WTC11 (cell line): ENCODE measurements around the gene GH2. TPM values are rescaled to one million over a fixed set of nuclear protein-coding genes. Genes with fewer than 3 reads are reported as not detected.
A peak's percentile ranks its signal among the peaks of the same experiment; 100 is the strongest.

Experiments used
- ATAC-seq: fragments of 200-7000 bp; cut with Tn5 transposase; 2 replicates; pipeline ENCODE4 v1.10.0; 2021; ENCODE audit warnings: mild to moderate bottlenecking, moderate library complexity
- Bru-seq: library from RNA; stranded (reverse); fragments of 400-500 nt; gene quantifications from one replicate; lab custom pipeline; 2021; lab: Mats Ljungman, UMichigan
- CTCF ChIA-PET: fragments of 300-600 bp; sonication (Branson Sonifier 250); formaldehyde crosslinking; loops from one replicate; lab custom pipeline; 2021; ENCODE audit warnings: antibody characterized with exemption; lab: Charles Lee
- POLR2A ChIA-PET: fragments of 350-600 bp; sonication (Branson Sonifier 250); formaldehyde crosslinking; loops from one replicate; lab custom pipeline; 2021; ENCODE audit warnings: antibody characterized with exemption; lab: Charles Lee
- DNase-seq: peaks from one replicate; pipeline ENCODE4 v3.0.0; 2021; ENCODE audit warnings: low spot score
- H3K27ac Mint-ChIP-seq: 2 replicates; pipeline ENCODE4 v1.8.0; 2021; ENCODE audit warnings: mixed read lengths
- H3K27me3 Mint-ChIP-seq: 2 replicates; pipeline ENCODE4 v1.8.0; 2021; ENCODE audit warnings: low read depth, mild to moderate bottlenecking, moderate library complexity, mixed read lengths
- H3K36me3 Mint-ChIP-seq: 2 replicates; pipeline ENCODE4 v1.8.0; 2021; ENCODE audit warnings: mixed read lengths
- H3K4me1 Mint-ChIP-seq: 2 replicates; pipeline ENCODE4 v1.8.0; 2022; ENCODE audit warnings: mixed read lengths
- H3K4me3 Mint-ChIP-seq: 2 replicates; pipeline ENCODE4 v1.8.0; 2021; ENCODE audit warnings: mild to moderate bottlenecking, moderate library complexity, mixed read lengths
- H3K9me3 Mint-ChIP-seq: 2 replicates; pipeline ENCODE4 v1.8.0; 2021; ENCODE audit warnings: mixed read lengths
- ARID4B ChIP-seq: sonication (generic); formaldehyde crosslinking; IDR thresholded peaks from 2 replicates; pipeline ENCODE4 v1.8.0; 2023; ENCODE audit warnings: missing genetic modification reagents, mild to moderate bottlenecking, borderline replicate concordance
- ATF1 ChIP-seq: sonication (generic); formaldehyde crosslinking; IDR thresholded peaks from 2 replicates; pipeline ENCODE4 v1.8.1; 2023; ENCODE audit warnings: mild to moderate bottlenecking, moderate library complexity, missing genetic modification reagents
- ATF2 ChIP-seq: sonication (generic); formaldehyde crosslinking; IDR thresholded peaks from 2 replicates; pipeline ENCODE4 v1.8.1; 2022; ENCODE audit warnings: low read depth, missing genetic modification reagents, borderline replicate concordance
- CREB1 ChIP-seq: sonication (generic); formaldehyde crosslinking; IDR thresholded peaks from 2 replicates; pipeline ENCODE4 v1.8.0; 2023; ENCODE audit warnings: mild to moderate bottlenecking, missing genetic modification reagents
- CTCF ChIP-seq: fragments of 200-600 bp; IDR thresholded peaks from 2 replicates; pipeline ENCODE4 v1.8.0; 2022; ENCODE audit warnings: antibody characterized with exemption
- ETV6 ChIP-seq: sonication (generic); formaldehyde crosslinking; IDR thresholded peaks from 2 replicates; pipeline ENCODE4 v1.8.1; 2022; ENCODE audit warnings: mild to moderate bottlenecking, missing genetic modification reagents
- NFATC4 ChIP-seq: fragments of 250-450 bp; sonication (Bioruptor Pico); IDR thresholded peaks from 2 replicates; pipeline ENCODE4 v1.9.0; 2021; ENCODE audit warnings: mild to moderate bottlenecking
- SMAD3 ChIP-seq: sonication (generic); formaldehyde crosslinking; IDR thresholded peaks from 2 replicates; pipeline ENCODE4 v1.8.0; 2022; ENCODE audit warnings: missing genetic modification reagents, mild to moderate bottlenecking, borderline replicate concordance
- TCF7 ChIP-seq: sonication (generic); formaldehyde crosslinking; IDR thresholded peaks from 2 replicates; pipeline ENCODE4 v1.8.0; 2022; ENCODE audit warnings: mild to moderate bottlenecking, low read depth, missing genetic modification reagents, moderate library complexity
- ZMAT4 ChIP-seq: fragments of 250-450 bp; sonication (Bioruptor Pico); IDR thresholded peaks from 2 replicates; pipeline ENCODE4 v1.9.0; 2021; ENCODE audit warnings: mild to moderate bottlenecking
- ZNF121 ChIP-seq: sonication (generic); formaldehyde crosslinking; IDR thresholded peaks from 2 replicates; pipeline ENCODE4 v1.8.0; 2023; ENCODE audit warnings: missing genetic modification reagents
- ZNF317 ChIP-seq: sonication (generic); formaldehyde crosslinking; IDR thresholded peaks from 2 replicates; pipeline ENCODE4 v1.8.1; 2023; ENCODE audit warnings: low read depth, mild to moderate bottlenecking, moderate library complexity, missing genetic modification reagents, borderline replicate concordance
- ZNF512 ChIP-seq: sonication (generic); formaldehyde crosslinking; IDR thresholded peaks from 2 replicates; pipeline ENCODE4 v1.8.1; 2022; ENCODE audit warnings: missing genetic modification reagents, borderline replicate concordance
- long read RNA-seq, 3 experiments: library from RNA in 1 of 3; library from capped mRNA in 1 of 3; library from polyadenylated mRNA in 1 of 3; unstranded in 2 of 3; stranded (forward) in 1 of 3; transcript quantifications; one replicate each; pipeline ENCODE4 v2.0.0, GENCODE V29; 2021
- total RNA-seq: library from RNA; stranded (reverse); gene quantifications from 3 replicates; pipeline ENCODE4 v1.2.3, GENCODE V29; 2021

Gene GH2
- 0.35 to 1.3 TPM (median 0.60 TPM) in 3 replicates for total RNA-seq
- percentile 24 among the genes with signal in this experiment for Bru-seq, nascent RNA
- long read RNA-seq, experiment 1: 0 reads
- long read RNA-seq, experiment 2, partial matches to known transcripts: 0 of 1 reads
- long read RNA-seq, experiment 2, other reads (novel, unspliced or antisense): 1 of 1 reads
- long read RNA-seq, experiment 3: 0 reads

- POLR2A ChIA-PET: no interaction called here
- no peaks in the 10 kb centered on the region for H3K36me3 Mint-ChIP-seq
- peak; percentile 86 for DNase-seq
- peak; percentile 83 for ATAC-seq
- peaks cover 20% of the 10 kb centered on the region for H3K4me1 Mint-ChIP-seq
- peak within 1 kb of the TSS; percentile 23; the same call in 1 of the 2 replicates for H3K4me3 Mint-ChIP-seq
- H3K27me3 Mint-ChIP-seq: peaks cover 4% of the 10 kb centered on the region; the same call in 1 of the 2 replicates
- CTCF ChIA-PET: interaction anchor here (0.8 to 4.0 kb wide), 31 partner anchors 8 to 251 kb away, joined by 3 to 41 read pairs (median 6); partner anchors contain the start of genes CSHL1, GH1 and PRR29
- peak within 1 kb of the TSS; percentile 79 for H3K27ac Mint-ChIP-seq
- no peaks in the 10 kb centered on the region for H3K9me3 Mint-ChIP-seq
- TF ChIP-seq TCF7 (CRISPR knock-in tag) (no peak), ATF1 (no peak), ATF2 (CRISPR knock-in tag) (no peak), ZNF512 (CRISPR knock-in tag) (no peak), ETV6 (no peak), CTCF (peak; percentile 81)
Measured at GRCh38 chr17:63881935-63882601, at the start of gene GH2. GH2 (minus strand) TSS chr17:63881944; CDS start chr17:63881801, 143 bp downstream.

GRCh38 chr17:63930951-63931575 is 49.3 kb upstream of the GH2 start:
- Mint-ChIP-seq H3K9me3 (no peaks in the 10 kb centered on the region), H3K4me1 (peaks cover 18% of the 10 kb centered on the region), H3K36me3 (no peaks in the 10 kb centered on the region), H3K27me3 (no peaks in the 10 kb centered on the region; the same call in 1 of the 2 replicates), H3K4me3 (no peak overlapping the region), H3K27ac (no peak overlapping the region; the same call in 1 of the 2 replicates)
- ChIA-PET CTCF (interaction anchor here (0.5 to 6.3 kb wide), 15 partner anchors 8 to 376 kb away, joined by 3 to 87 read pairs (median 3); partner anchors contain the start of genes CSHL1 and GH1), POLR2A (interaction anchor here (1.1 kb wide), 1 partner anchor 11 kb away, joined by 3 read pairs; no protein-coding TSS in a partner anchor)
- DNase-seq: peak; percentile 58
- ATAC-seq: peak; percentile 86
- TF ChIP-seq NFATC4 (CRISPR knock-in tag): no peak

- H3K4me1 Mint-ChIP-seq: peaks cover 18% of the 10 kb centered on the region
- ChIA-PET CTCF (interaction anchor here (1.0 to 6.3 kb wide), 13 partner anchors 10 to 361 kb away, joined by 3 to 87 read pairs (median 5); partner anchors contain the start of genes CSHL1 and GH1), POLR2A (interaction anchor here (1.1 kb wide), 1 partner anchor 10 kb away, joined by 3 read pairs; no protein-coding TSS in a partner anchor)
- no peaks in the 10 kb centered on the region for H3K36me3 Mint-ChIP-seq
- TF ChIP-seq CREB1 (CRISPR knock-in tag): no peak
- no peak for TF ChIP-seq ZNF512 (CRISPR knock-in tag)
- TF ChIP-seq ZNF317 (CRISPR knock-in tag): no peak
- TF ChIP-seq ZNF121 (CRISPR knock-in tag): no peak
- TF ChIP-seq ARID4B (CRISPR knock-in tag): no peak
- TF ChIP-seq SMAD3: no peak
- TF ChIP-seq ZMAT4 (CRISPR knock-in tag): no peak
- H3K9me3 Mint-ChIP-seq: no peaks in the 10 kb centered on the region
- ATAC-seq (peak; percentile 49), DNase-seq (no peak)
- no peaks in the 10 kb centered on the region for H3K27me3 Mint-ChIP-seq
- no peak overlapping the region for H3K4me3 Mint-ChIP-seq
- H3K27ac Mint-ChIP-seq: no peak overlapping the region
Measured at GRCh38 chr17:63929860-63930766, 48.4 kb upstream of the GH2 start.
